Immature natural killer cell (primary cell): ENCODE measurements around the gene KRTAP1-3. TPM values are rescaled to one million over a fixed set of nuclear protein-coding genes. Genes with fewer than 3 reads are reported as not detected.
"Not testable (repeated sequence)": the region's sequence is repeated elsewhere in the genome, so short reads cannot be mapped to it uniquely, and the experiment has no call there.

ENCODE experiments used
- DNase-seq, 3 donors: peaks; one replicate each; pipeline ENCODE4 v3.0.0; 2022; ENCODE audit warnings: mixed read lengths in 1 of 3
- H3K27ac Mint-ChIP-seq, 6 donors: one replicate each; pipeline ENCODE4 v1.8.0; 2020; ENCODE audit warnings: mixed read lengths in 6 of 6, mild to moderate bottlenecking in 5 of 6, inconsistent platforms in 4 of 6, moderate library complexity in 3 of 6
- H3K27me3 Mint-ChIP-seq, 3 donors: one replicate each; pipeline ENCODE4 v1.8.0; 2020 to 2021; ENCODE audit warnings: low read depth in 3 of 3, mild to moderate bottlenecking in 3 of 3, mixed read lengths in 3 of 3, moderate library complexity in 3 of 3, inconsistent platforms in 1 of 3
- H3K36me3 Mint-ChIP-seq, 3 donors: one replicate each; pipeline ENCODE4 v1.8.0; 2020; ENCODE audit warnings: mixed read lengths in 3 of 3, inconsistent platforms in 2 of 3, mild to moderate bottlenecking in 2 of 3
- H3K4me1 Mint-ChIP-seq, 2 donors: one replicate each; pipeline ENCODE4 v1.8.0; 2020; ENCODE audit warnings: inconsistent platforms in 2 of 2, mild to moderate bottlenecking in 2 of 2, mixed read lengths in 2 of 2, moderate library complexity in 1 of 2
- H3K4me3 Mint-ChIP-seq, 5 donors: one replicate each; pipeline ENCODE4 v1.8.0; 2020; ENCODE audit warnings: mild to moderate bottlenecking in 5 of 5, mixed read lengths in 5 of 5, inconsistent platforms in 3 of 5, moderate library complexity in 3 of 5
- H3K9me3 Mint-ChIP-seq, 6 donors: one replicate each; pipeline ENCODE4 v1.8.0; 2020; ENCODE audit warnings: mild to moderate bottlenecking in 6 of 6, mixed read lengths in 6 of 6, inconsistent platforms in 4 of 6, moderate library complexity in 3 of 6
- polyA plus RNA-seq, 3 donors: library from polyadenylated mRNA; unstranded; fragments of 300-500 nt; fragmentation: Illumina TruSeq; gene quantifications; one replicate each; pipeline ENCODE4 v1.2.3, GENCODE V29; 2021

The KRTAP1-3 gene
- polyA plus RNA-seq, 3 donors from 2014 or later, result not detected

GRCh38 chr17:41012326-41013120 is 22.2 kb downstream of the KRTAP1-3 start:
- no peaks in the 10 kb centered on the region for H3K4me1 Mint-ChIP-seq
- DNase-seq, result no peak
- H3K36me3 Mint-ChIP-seq, result no peaks in the 10 kb centered on the region
- H3K27ac Mint-ChIP-seq, result no peak overlapping the region
- H3K9me3 Mint-ChIP-seq, result no peaks in the 10 kb centered on the region
- no peak overlapping the region for H3K4me3 Mint-ChIP-seq
- peaks cover 0 to 13% (median 1%) of the 10 kb centered on the region in 3 donors for H3K27me3 Mint-ChIP-seq

- Mint-ChIP-seq H3K4me3 (no peak overlapping the region), H3K27ac (no peak overlapping the region), H3K36me3 (no peaks in the 10 kb centered on the region), H3K4me1 (no peaks in the 10 kb centered on the region), H3K9me3 (no peaks in the 10 kb centered on the region), H3K27me3 (peaks cover 0 to 7% (median 2%) of the 10 kb centered on the region in 3 donors)
- DNase-seq, result no peak
Observed at GRCh38 chr17:41010441-41010840, 24.2 kb downstream of the KRTAP1-3 start.

GRCh38 chr17:41009936-41010335 is 24.7 kb downstream of the KRTAP1-3 start:
- Mint-ChIP-seq H3K4me3 (no peak overlapping the region), H3K36me3 (no peaks in the 10 kb centered on the region), H3K4me1 (no peaks in the 10 kb centered on the region), H3K27me3 (peaks cover 0 to 5% (median 2%) of the 10 kb centered on the region in 3 donors), H3K9me3 (no peaks in the 10 kb centered on the region), H3K27ac (no peak overlapping the region)
- no peak for DNase-seq

- peaks cover 0 to 2% (median 2%) of the 10 kb centered on the region in 3 donors for H3K27me3 Mint-ChIP-seq
Observed at GRCh38 chr17:41009301-41009760, 25.3 kb downstream of the KRTAP1-3 start.

GRCh38 chr17:41008811-41009210 is 25.9 kb downstream of the KRTAP1-3 start, which contains the start of gene KRTAP3-1:
TSS of gene KRTAP3-1 (minus strand) at chr17:41009128. CDS start at chr17:41009074, 54 bp downstream.
- Mint-ChIP-seq H3K27me3 (peaks cover 0 to 4% (median 2%) of the 10 kb centered on the region in 3 donors), H3K4me3 (no peak within 1 kb of the TSS), H3K27ac (no peak within 1 kb of the TSS), H3K4me1 (no peaks in the 10 kb centered on the region), H3K36me3 (no peaks in the 10 kb centered on the region), H3K9me3 (peaks cover 0 to 2% (median 0%) of the 10 kb centered on the region in 6 donors)
- no peak for DNase-seq

More at GRCh38 chr17:41009301-41009760, 25.3 kb downstream of the KRTAP1-3 start:
- no peaks in the 10 kb centered on the region for H3K36me3 Mint-ChIP-seq
- H3K9me3 Mint-ChIP-seq, result peaks cover 0 to 2% (median 0%) of the 10 kb centered on the region in 6 donors
- no peak overlapping the region for H3K4me3 Mint-ChIP-seq
- H3K27ac Mint-ChIP-seq, result no peak overlapping the region
- DNase-seq, result no peak
- H3K4me1 Mint-ChIP-seq, result no peaks in the 10 kb centered on the region

- DNase-seq, result no peak
- peaks cover 2 to 15% (median 3%) of the 10 kb centered on the region in 3 donors for H3K27me3 Mint-ChIP-seq
- no peaks in the 10 kb centered on the region for H3K4me1 Mint-ChIP-seq
- H3K9me3 Mint-ChIP-seq, result peaks cover 0 to 2% (median 0%) of the 10 kb centered on the region in 6 donors
- H3K4me3 Mint-ChIP-seq, result no peak overlapping the region
- no peaks in the 10 kb centered on the region for H3K36me3 Mint-ChIP-seq
- H3K27ac Mint-ChIP-seq, result no peak overlapping the region
Observed at GRCh38 chr17:41004397-41004796, 30.3 kb downstream of the KRTAP1-3 start.

- H3K36me3 Mint-ChIP-seq, result no peaks in the 10 kb centered on the region
- H3K27me3 Mint-ChIP-seq, result peaks cover 2 to 17% (median 3%) of the 10 kb centered on the region in 3 donors
- H3K27ac Mint-ChIP-seq, result no peak overlapping the region
- DNase-seq, result no peak
- H3K4me1 Mint-ChIP-seq, result no peaks in the 10 kb centered on the region
- H3K4me3 Mint-ChIP-seq, result no peak overlapping the region
- peaks cover 0 to 5% (median 0%) of the 10 kb centered on the region in 6 donors for H3K9me3 Mint-ChIP-seq
Observed at GRCh38 chr17:41003926-41004325, 30.7 kb downstream of the KRTAP1-3 start.

- DNase-seq, result no peak
- Mint-ChIP-seq H3K27me3 (peaks cover 2 to 20% (median 5%) of the 10 kb centered on the region in 3 donors), H3K36me3 (no peaks in the 10 kb centered on the region), H3K4me1 (no peaks in the 10 kb centered on the region), H3K27ac (no peak overlapping the region), H3K4me3 (no peak overlapping the region), H3K9me3 (peaks cover 0 to 8% (median 0%) of the 10 kb centered on the region in 6 donors)
Observed at GRCh38 chr17:41002814-41003213, 31.9 kb downstream of the KRTAP1-3 start.

GRCh38 chr17:41001795-41002194 is 32.9 kb downstream of the KRTAP1-3 start:
- peaks cover 2 to 22% (median 8%) of the 10 kb centered on the region in 3 donors for H3K27me3 Mint-ChIP-seq
- no peak overlapping the region for H3K4me3 Mint-ChIP-seq
- DNase-seq, result no peak
- no peaks in the 10 kb centered on the region for H3K36me3 Mint-ChIP-seq
- H3K27ac Mint-ChIP-seq, result no peak overlapping the region
- peaks cover 0 to 8% (median 0%) of the 10 kb centered on the region in 6 donors for H3K9me3 Mint-ChIP-seq
- no peaks in the 10 kb centered on the region for H3K4me1 Mint-ChIP-seq

- DNase-seq, H3K4me1 Mint-ChIP-seq, H3K27ac Mint-ChIP-seq, H3K4me3 Mint-ChIP-seq, H3K9me3 Mint-ChIP-seq, H3K36me3 Mint-ChIP-seq: not testable (repeated sequence)
- peaks cover 8 to 28% (median 8%) of the 10 kb centered on the region in 3 donors for H3K27me3 Mint-ChIP-seq
Observed at GRCh38 chr17:40999563-40999962, 35.1 kb downstream of the KRTAP1-3 start, which contains the start of gene KRTAP3-2. TSS of gene KRTAP3-2 (minus strand) at chr17:40999906. CDS start at chr17:40999853, 53 bp downstream.

- no peak for DNase-seq
- Mint-ChIP-seq H3K27me3 (peaks cover 8 to 26% (median 18%) of the 10 kb centered on the region in 3 donors), H3K36me3 (no peaks in the 10 kb centered on the region), H3K4me3 (no peak overlapping the region), H3K9me3 (peaks cover 0 to 5% (median 0%) of the 10 kb centered on the region in 6 donors), H3K27ac (no peak overlapping the region), H3K4me1 (no peaks in the 10 kb centered on the region)
Observed at GRCh38 chr17:40997361-40997760, 37.3 kb downstream of the KRTAP1-3 start.

GRCh38 chr17:40996829-40997228 is 37.8 kb downstream of the KRTAP1-3 start:
- Mint-ChIP-seq H3K9me3 (peaks cover 0 to 5% (median 0%) of the 10 kb centered on the region in 6 donors), H3K4me1 (no peaks in the 10 kb centered on the region), H3K4me3 (no peak overlapping the region), H3K27ac (no peak overlapping the region), H3K36me3 (no peaks in the 10 kb centered on the region), H3K27me3 (peaks cover 8 to 25% (median 18%) of the 10 kb centered on the region in 3 donors)
- no peak for DNase-seq

- no peaks in the 10 kb centered on the region for H3K36me3 Mint-ChIP-seq
- peaks cover 8 to 22% (median 15%) of the 10 kb centered on the region in 3 donors for H3K27me3 Mint-ChIP-seq
- DNase-seq, result no peak
- H3K27ac Mint-ChIP-seq, result no peak overlapping the region
- H3K4me3 Mint-ChIP-seq, result no peak overlapping the region
- no peaks in the 10 kb centered on the region for H3K4me1 Mint-ChIP-seq
- H3K9me3 Mint-ChIP-seq, result peaks cover 0 to 5% (median 0%) of the 10 kb centered on the region in 6 donors
Observed at GRCh38 chr17:40995116-40995515, 39.6 kb downstream of the KRTAP1-3 start.

GRCh38 chr17:40993839-40994238 is 40.8 kb downstream of the KRTAP1-3 start, which contains the start of gene KRTAP3-3:
TSS of gene KRTAP3-3 (minus strand) at chr17:40994164. CDS start at chr17:40994097, 67 bp downstream.
- Mint-ChIP-seq H3K27me3 (peaks cover 8 to 18% (median 15%) of the 10 kb centered on the region in 3 donors), H3K36me3 (no peaks in the 10 kb centered on the region), H3K9me3 (peaks cover 0 to 2% (median 0%) of the 10 kb centered on the region in 6 donors), H3K4me1 (no peaks in the 10 kb centered on the region), H3K27ac (no peak within 1 kb of the TSS), H3K4me3 (no peak within 1 kb of the TSS)
- DNase-seq, result no peak
